LNCaP clone FGC (cell line): ENCODE results near the gene NARS2.

Experiments
- DNase-seq: peaks from one replicate; pipeline ENCODE4 v3.0.0-alpha.2; 2011; ENCODE audit warnings: low read depth
- H3K4me3 ChIP-seq: 2 replicates; pipeline ENCODE4 v1.5.1; 2011; ENCODE audit warnings: mild to moderate bottlenecking, low read depth, low read length, control low read depth
- TF ChIP-seq, protein P1 (sequence below): IDR thresholded peaks from 2 replicates; pipeline ENCODE4 v1.5.1; 2012; ENCODE audit warnings: mild to moderate bottlenecking; ENCODE audit not compliant: control insufficient read depth, insufficient read depth; ENCODE audit errors: extremely low read depth

NARS2 gene

DNA sequence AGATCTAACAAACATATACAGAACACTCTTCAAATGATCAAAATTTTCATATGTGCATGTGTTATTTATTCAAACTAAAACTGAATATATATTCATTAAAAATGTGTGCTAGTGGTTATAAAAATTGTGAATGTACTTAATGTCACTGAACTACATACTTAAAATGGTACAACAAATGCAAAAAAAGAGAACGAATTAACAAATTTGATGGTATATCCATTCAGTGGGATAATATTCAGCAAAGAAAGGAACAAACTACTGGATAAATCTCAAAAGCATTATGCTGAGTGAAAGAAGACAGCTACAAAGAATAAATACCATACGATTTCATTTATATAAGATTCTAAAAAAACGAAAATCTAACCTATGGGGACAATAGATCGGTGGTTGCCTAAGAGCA is 64.1 kb downstream of the NARS2 start:
- no peak for DNase-seq
- TF ChIP-seq, protein P1, sequence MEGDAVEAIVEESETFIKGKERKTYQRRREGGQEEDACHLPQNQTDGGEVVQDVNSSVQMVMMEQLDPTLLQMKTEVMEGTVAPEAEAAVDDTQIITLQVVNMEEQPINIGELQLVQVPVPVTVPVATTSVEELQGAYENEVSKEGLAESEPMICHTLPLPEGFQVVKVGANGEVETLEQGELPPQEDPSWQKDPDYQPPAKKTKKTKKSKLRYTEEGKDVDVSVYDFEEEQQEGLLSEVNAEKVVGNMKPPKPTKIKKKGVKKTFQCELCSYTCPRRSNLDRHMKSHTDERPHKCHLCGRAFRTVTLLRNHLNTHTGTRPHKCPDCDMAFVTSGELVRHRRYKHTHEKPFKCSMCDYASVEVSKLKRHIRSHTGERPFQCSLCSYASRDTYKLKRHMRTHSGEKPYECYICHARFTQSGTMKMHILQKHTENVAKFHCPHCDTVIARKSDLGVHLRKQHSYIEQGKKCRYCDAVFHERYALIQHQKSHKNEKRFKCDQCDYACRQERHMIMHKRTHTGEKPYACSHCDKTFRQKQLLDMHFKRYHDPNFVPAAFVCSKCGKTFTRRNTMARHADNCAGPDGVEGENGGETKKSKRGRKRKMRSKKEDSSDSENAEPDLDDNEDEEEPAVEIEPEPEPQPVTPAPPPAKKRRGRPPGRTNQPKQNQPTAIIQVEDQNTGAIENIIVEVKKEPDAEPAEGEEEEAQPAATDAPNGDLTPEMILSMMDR: no peak
- no peak overlapping the region for H3K4me3 ChIP-seq

DNA sequence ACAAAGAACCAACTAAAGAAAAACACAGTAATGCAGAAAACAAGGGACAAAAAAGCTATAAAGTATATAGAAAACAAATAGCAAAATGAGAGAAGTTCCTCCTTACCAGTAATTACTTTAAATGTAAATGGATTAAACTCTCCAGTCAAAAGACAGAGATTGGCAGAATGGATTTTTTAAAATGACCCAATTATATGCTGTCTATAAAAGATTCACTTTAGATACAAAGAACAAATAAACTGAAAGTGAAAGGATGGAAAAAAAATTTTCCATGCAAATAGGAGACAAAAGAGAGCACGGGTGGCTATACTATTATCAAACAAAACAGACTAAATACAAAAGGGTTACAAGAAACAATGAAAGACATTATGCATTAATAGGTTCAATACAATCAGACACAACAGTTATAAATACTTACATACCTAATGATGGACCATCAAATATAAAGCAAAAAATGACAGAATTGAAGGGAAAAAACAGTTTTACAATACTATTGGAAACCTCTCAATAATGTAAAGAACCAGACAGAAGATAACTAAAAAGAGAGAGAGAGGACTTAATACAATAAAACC is 64.6 kb downstream of the NARS2 start:
- no peak overlapping the region for H3K4me3 ChIP-seq
- TF ChIP-seq, protein P1: no peak
- DNase-seq: no peak

DNA sequence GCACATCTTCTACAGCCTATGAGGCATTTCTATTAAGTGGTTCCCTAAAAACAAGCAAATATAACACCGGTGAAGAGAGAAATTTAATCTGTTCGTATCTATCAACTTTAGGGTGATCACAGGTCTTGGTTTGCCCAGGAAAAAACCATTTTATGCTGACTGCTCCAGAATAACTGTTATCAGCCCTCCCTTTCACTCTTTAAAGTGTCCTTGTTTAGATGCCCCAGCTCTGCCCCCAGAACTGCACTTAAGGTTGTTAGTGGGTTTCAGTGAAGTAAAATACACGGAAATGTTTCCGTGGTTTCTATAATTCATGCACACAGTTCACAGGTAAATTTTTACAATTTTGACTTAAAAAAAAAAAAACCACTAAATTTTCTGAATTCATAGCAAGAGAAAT is 70.0 kb downstream of the NARS2 start:
- H3K4me3 ChIP-seq: no peak overlapping the region
- no peak for DNase-seq
- TF ChIP-seq, protein P1: no peak

DNA sequence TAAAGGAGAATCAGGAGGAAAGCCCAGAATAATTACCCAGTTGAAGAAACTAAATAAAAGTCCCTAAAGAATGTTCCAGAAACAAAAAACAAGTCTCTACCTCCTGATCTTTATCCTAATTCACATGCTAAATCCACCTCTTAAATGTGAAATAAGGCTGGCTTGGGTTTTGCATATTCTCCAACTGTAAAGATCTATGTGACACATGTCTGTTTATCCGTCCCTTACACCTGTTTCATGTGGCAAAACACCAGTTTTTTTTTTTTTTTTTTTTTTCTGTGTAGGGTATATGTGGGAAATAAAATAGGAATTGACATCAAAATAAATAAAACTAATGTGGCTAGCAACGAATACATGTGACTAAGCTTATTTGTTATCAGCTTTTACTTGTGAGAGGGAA is 70.5 kb downstream of the NARS2 start:
- H3K4me3 ChIP-seq: no peak overlapping the region
- DNase-seq: no peak
- TF ChIP-seq, protein P1: no peak

DNA sequence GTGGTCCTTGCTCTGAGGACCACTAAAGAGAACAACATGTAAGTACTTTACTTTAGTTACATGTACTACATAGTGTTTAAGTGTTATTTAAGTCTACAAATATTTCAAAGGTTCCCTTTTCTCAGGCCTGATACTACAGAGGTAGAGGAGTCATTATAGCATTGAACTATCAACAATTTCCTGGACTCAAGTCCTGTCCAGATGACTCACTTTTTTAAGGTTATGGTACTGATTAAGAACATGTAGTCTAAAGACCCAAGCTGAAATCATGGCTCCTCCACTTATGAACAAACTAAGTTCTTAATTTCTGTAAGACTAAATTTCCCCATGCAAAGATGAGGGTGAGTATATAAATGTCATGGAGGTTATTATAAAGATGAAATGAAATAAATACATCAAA is 74.7 kb downstream of the NARS2 start:
- no peak overlapping the region for H3K4me3 ChIP-seq
- TF ChIP-seq, protein P1: no peak
- DNase-seq: no peak

DNA sequence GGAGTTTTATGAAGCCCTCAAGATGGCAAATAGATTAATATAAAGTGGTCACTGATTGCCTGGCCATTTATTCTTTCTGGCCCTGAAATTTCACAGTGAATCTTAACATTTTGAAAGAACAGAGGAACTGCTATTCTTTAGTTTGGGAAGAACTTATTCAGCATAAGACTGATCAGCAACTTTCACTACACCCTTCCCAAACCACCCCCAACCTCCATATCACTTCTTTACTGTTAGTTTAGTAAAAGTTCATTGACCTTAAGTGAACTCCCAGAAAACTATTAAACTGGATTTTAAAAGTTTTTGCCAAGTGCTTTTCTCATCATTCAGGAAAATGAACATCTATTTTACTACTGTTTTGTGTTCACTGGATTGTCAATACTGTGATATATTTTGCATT is 77.4 kb downstream of the NARS2 start:
- no peak overlapping the region for H3K4me3 ChIP-seq
- TF ChIP-seq, protein P1: no peak
- DNase-seq: no peak

DNA sequence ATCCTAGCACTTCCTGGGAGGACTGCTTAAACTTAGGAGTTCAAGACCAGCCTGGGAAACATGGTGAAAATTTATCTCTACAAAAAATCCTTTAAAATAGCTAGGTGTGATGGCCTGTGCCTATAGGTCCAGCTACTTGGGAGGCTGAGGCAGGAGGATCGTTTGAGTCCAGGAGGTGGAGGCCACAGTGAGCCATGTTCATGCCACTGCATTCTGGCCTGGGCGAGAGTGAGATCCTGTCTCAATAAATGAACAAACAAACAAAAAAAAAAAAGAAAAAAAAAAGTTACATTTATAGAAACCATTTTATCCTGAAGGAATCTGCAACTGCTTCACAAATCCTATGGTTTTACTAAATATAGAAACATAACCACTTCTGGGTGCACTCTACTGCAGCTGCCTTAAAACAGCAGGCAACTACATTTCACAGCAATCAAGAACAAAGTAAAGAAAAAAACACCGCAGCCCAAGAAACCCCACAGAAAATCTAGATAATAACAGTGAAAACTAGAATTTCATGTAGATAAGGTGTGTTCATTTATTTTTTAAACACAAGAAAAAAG is 81.2 kb downstream of the NARS2 start:
- no peak overlapping the region for H3K4me3 ChIP-seq
- TF ChIP-seq, protein P1: no peak
- no peak for DNase-seq
